Loucy (cell line): ENCODE measurements around the gene PPFIBP2.

Experiments used
- CTCF ChIP-seq: fragments of 200-600 bp; sonication (generic); conservative IDR thresholded peaks from 2 replicates; pipeline ENCODE4 v1.5.1; 2014; ENCODE audit warnings: mild to moderate bottlenecking, antibody characterized with exemption, low read length
- EZH2phosphoT487 ChIP-seq: fragments of 200-600 bp; IDR thresholded peaks from 2 replicates; pipeline ENCODE4 v1.6.1; 2018; ENCODE audit warnings: antibody characterized with exemption, mild to moderate bottlenecking, moderate library complexity, borderline replicate concordance

GRCh38 chr11:7606496-7606895 is 92.7 kb downstream of the PPFIBP2 start:
- TF ChIP-seq CTCF, result no peak
- TF ChIP-seq EZH2phosphoT487, result no peak
